Measurements from ENCODE around the gene GAS2L2.
"Not testable (repeated sequence)": the region's sequence is repeated elsewhere in the genome, so short reads cannot be mapped to it uniquely, and the experiment has no call there.

GAS2L2 gene

GRCh38 chr17:35703308-35703707 lies 49.7 kb downstream of the GAS2L2 start:
- not testable (repeated sequence) for H3K9me3 ChIP-seq (ENCODE audit: control insufficient read depth, low read length); H3K27me3 ChIP-seq (replicated peaks; ENCODE audit: control insufficient read depth, insufficient read depth, low read length, poor library complexity, severe bottlenecking); DNase-seq; H3K27ac ChIP-seq (ENCODE audit: insufficient read depth, low read length, poor library complexity, severe bottlenecking); H3K36me3 ChIP-seq (ENCODE audit: control insufficient read depth, insufficient read depth, low read length); H3K4me1 ChIP-seq (ENCODE audit: control insufficient read depth, insufficient read depth, low read length, poor library complexity, severe bottlenecking); H3K4me3 ChIP-seq (ENCODE audit: insufficient read depth, low read depth, low read length, poor library complexity, severe bottlenecking)

DNA sequence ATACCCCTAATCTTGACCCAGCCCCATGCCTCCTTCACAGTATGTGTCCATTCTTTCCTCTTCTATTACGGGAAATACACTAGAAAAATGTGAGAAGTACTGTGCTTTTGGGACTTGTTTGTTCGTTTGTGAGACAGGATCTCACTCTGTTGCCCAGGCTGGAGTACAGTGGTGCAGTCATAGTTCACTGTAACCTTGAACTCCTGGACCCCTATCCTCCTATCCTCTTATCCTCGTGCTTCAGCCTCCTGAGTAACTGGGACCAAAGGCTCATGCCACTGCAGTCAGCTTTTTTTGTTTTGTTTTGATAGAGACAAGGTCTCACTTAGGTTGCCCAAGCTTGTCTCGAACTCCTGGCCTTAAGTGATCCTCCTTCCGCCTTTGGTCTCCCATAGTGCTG lies 51.5 kb downstream of the GAS2L2 start:
- no peak overlapping the region for H3K4me3 ChIP-seq (ENCODE audit: insufficient read depth, low read depth, low read length, poor library complexity, severe bottlenecking)
- no peak for DNase-seq

GRCh38 chr17:35700150-35700549 lies 52.9 kb downstream of the GAS2L2 start:
- Histone ChIP-seq H3K4me1 (ENCODE audit: control insufficient read depth, insufficient read depth, low read length, poor library complexity, severe bottlenecking) (no peaks in the 10 kb centered on the region), H3K4me3 (ENCODE audit: insufficient read depth, low read depth, low read length, poor library complexity, severe bottlenecking) (no peak overlapping the region), H3K27me3 (replicated peaks; ENCODE audit: control insufficient read depth, insufficient read depth, low read length, poor library complexity, severe bottlenecking) (no peaks in the 10 kb centered on the region), H3K27ac (ENCODE audit: insufficient read depth, low read length, poor library complexity, severe bottlenecking) (no peak overlapping the region), H3K36me3 (ENCODE audit: control insufficient read depth, insufficient read depth, low read length) (peaks cover 25% of the 10 kb centered on the region), H3K9me3 (ENCODE audit: control insufficient read depth, low read length) (no peaks in the 10 kb centered on the region)
- DNase-seq: no peak

More for the DNA sequence above, 51.5 kb downstream of the GAS2L2 start:
- Histone ChIP-seq H3K4me1 (ENCODE audit: control insufficient read depth, insufficient read depth, low read length, poor library complexity, severe bottlenecking) (no peaks in the 10 kb centered on the region), H3K27ac (ENCODE audit: insufficient read depth, low read length, poor library complexity, severe bottlenecking) (no peak overlapping the region), H3K36me3 (ENCODE audit: control insufficient read depth, insufficient read depth, low read length) (peaks cover 15% of the 10 kb centered on the region), H3K9me3 (ENCODE audit: control insufficient read depth, low read length) (no peaks in the 10 kb centered on the region), H3K27me3 (replicated peaks; ENCODE audit: control insufficient read depth, insufficient read depth, low read length, poor library complexity, severe bottlenecking) (no peaks in the 10 kb centered on the region)

DNA sequence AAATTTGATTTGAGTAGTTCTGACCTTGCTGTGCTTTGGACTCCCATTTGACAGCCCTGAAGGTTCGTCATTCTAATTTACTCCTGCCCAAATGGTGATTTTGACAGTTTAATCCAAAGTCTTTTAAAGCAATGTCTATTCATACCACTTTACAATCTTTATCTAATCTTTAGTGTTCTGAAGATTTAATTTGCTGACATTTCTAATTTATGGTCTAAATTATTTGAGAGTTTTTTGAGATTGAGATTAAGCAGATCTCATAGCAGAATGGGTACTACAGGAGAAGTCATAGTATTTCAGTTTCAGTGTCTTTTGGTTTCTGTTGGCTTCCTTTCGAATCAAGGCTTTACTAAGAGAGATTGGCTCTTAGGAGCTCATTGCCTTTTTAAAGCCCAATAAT lies 54.2 kb downstream of the GAS2L2 start:
- Histone ChIP-seq H3K27me3 (replicated peaks; ENCODE audit: control insufficient read depth, insufficient read depth, low read length, poor library complexity, severe bottlenecking) (no peaks in the 10 kb centered on the region), H3K36me3 (ENCODE audit: control insufficient read depth, insufficient read depth, low read length) (peaks cover 25% of the 10 kb centered on the region), H3K4me3 (ENCODE audit: insufficient read depth, low read depth, low read length, poor library complexity, severe bottlenecking) (no peak overlapping the region), H3K4me1 (ENCODE audit: control insufficient read depth, insufficient read depth, low read length, poor library complexity, severe bottlenecking) (no peaks in the 10 kb centered on the region), H3K27ac (ENCODE audit: insufficient read depth, low read length, poor library complexity, severe bottlenecking) (no peak overlapping the region), H3K9me3 (ENCODE audit: control insufficient read depth, low read length) (no peaks in the 10 kb centered on the region)
- DNase-seq: no peak

- Histone ChIP-seq H3K36me3 (ENCODE audit: control insufficient read depth, insufficient read depth, low read length) (peaks cover 33% of the 10 kb centered on the region), H3K27ac (ENCODE audit: insufficient read depth, low read length, poor library complexity, severe bottlenecking) (no peak overlapping the region), H3K27me3 (replicated peaks; ENCODE audit: control insufficient read depth, insufficient read depth, low read length, poor library complexity, severe bottlenecking) (no peaks in the 10 kb centered on the region)
Observed at GRCh38 chr17:35695613-35696012, 57.4 kb downstream of the GAS2L2 start.

GRCh38 chr17:35694906-35695305 lies 58.1 kb downstream of the GAS2L2 start:
- Histone ChIP-seq H3K27me3 (replicated peaks; ENCODE audit: control insufficient read depth, insufficient read depth, low read length, poor library complexity, severe bottlenecking) (no peaks in the 10 kb centered on the region), H3K4me1 (ENCODE audit: control insufficient read depth, insufficient read depth, low read length, poor library complexity, severe bottlenecking) (no peaks in the 10 kb centered on the region), H3K36me3 (ENCODE audit: control insufficient read depth, insufficient read depth, low read length) (peaks cover 35% of the 10 kb centered on the region)

More at GRCh38 chr17:35695613-35696012, 57.4 kb downstream of the GAS2L2 start:
- Histone ChIP-seq H3K9me3 (ENCODE audit: control insufficient read depth, low read length) (no peaks in the 10 kb centered on the region), H3K4me3 (ENCODE audit: insufficient read depth, low read depth, low read length, poor library complexity, severe bottlenecking) (no peak overlapping the region), H3K4me1 (ENCODE audit: control insufficient read depth, insufficient read depth, low read length, poor library complexity, severe bottlenecking) (no peaks in the 10 kb centered on the region)
- DNase-seq: no peak

More at GRCh38 chr17:35694906-35695305, 58.1 kb downstream of the GAS2L2 start:
- DNase-seq: no peak
- no peaks in the 10 kb centered on the region for H3K9me3 ChIP-seq (ENCODE audit: control insufficient read depth, low read length)
- no peak overlapping the region for H3K4me3 ChIP-seq (ENCODE audit: insufficient read depth, low read depth, low read length, poor library complexity, severe bottlenecking)
- H3K27ac ChIP-seq (ENCODE audit: insufficient read depth, low read length, poor library complexity, severe bottlenecking): no peak overlapping the region

Data from effector memory CD4-positive, alpha-beta T cell (primary cell).